Epithelial cell of proximal tubule (primary cell): ENCODE data around the gene TBATA. TPM values are rescaled to one million over a fixed set of nuclear protein-coding genes. Genes with fewer than 3 reads are reported as not detected.

ENCODE experiments used
- DNase-seq: peaks from one replicate; pipeline ENCODE4 v3.0.0-alpha.2; 2011; ENCODE audit warnings: low read depth
- H3K4me3 ChIP-seq: 2 replicates; pipeline ENCODE4 v1.5.1; 2011; ENCODE audit warnings: low read depth, mild to moderate bottlenecking, low read length
- total RNA-seq: library from RNA; depleted of rRNA; stranded (reverse); fragments of >200 nt; gene quantifications from 2 replicates; pipeline ENCODE4 v1.2.3, GENCODE V29; 2015
- TF ChIP-seq, protein P1 (sequence below): conservative IDR thresholded peaks from 2 replicates; pipeline ENCODE4 v1.5.1; 2012; ENCODE audit warnings: low read depth, mild to moderate bottlenecking, low read length

The TBATA gene
- total RNA-seq, 1 donor from 2014 or later, result not detected

- TF ChIP-seq, protein P1, sequence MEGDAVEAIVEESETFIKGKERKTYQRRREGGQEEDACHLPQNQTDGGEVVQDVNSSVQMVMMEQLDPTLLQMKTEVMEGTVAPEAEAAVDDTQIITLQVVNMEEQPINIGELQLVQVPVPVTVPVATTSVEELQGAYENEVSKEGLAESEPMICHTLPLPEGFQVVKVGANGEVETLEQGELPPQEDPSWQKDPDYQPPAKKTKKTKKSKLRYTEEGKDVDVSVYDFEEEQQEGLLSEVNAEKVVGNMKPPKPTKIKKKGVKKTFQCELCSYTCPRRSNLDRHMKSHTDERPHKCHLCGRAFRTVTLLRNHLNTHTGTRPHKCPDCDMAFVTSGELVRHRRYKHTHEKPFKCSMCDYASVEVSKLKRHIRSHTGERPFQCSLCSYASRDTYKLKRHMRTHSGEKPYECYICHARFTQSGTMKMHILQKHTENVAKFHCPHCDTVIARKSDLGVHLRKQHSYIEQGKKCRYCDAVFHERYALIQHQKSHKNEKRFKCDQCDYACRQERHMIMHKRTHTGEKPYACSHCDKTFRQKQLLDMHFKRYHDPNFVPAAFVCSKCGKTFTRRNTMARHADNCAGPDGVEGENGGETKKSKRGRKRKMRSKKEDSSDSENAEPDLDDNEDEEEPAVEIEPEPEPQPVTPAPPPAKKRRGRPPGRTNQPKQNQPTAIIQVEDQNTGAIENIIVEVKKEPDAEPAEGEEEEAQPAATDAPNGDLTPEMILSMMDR, result no peak
- DNase-seq, result peak; percentile 30
- H3K4me3 ChIP-seq, result no peak overlapping the region
These were observed 18.7 kb upstream of the TBATA start for GRCh38 chr10:70803775-70804420.

DNA sequence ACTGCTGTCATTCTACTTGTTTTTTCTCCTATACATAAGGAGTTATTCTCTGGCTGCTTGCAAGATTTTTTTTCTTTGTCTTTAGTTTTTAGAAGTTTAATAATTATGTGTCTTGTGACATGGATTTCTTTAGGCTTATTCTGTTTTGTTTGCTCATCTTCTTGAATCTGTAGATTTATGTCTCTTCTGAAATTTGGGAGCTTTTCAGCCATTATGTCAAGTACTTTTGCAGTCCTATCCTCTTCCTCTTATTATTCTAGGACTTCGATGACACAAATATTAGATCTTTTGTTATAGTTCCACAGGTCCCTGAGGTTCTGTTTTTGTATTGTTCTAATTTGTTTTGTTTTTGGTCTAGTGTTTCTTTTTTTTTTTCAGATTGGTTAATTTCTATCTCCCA, 16.7 kb upstream of the TBATA start:
- no peak overlapping the region for H3K4me3 ChIP-seq
- TF ChIP-seq, protein P1, result no peak
- DNase-seq, result no peak

GRCh38 chr10:70799124-70799523, 13.9 kb upstream of the TBATA start:
- TF ChIP-seq, protein P1, result no peak
- no peak for DNase-seq
- no peak overlapping the region for H3K4me3 ChIP-seq

DNA sequence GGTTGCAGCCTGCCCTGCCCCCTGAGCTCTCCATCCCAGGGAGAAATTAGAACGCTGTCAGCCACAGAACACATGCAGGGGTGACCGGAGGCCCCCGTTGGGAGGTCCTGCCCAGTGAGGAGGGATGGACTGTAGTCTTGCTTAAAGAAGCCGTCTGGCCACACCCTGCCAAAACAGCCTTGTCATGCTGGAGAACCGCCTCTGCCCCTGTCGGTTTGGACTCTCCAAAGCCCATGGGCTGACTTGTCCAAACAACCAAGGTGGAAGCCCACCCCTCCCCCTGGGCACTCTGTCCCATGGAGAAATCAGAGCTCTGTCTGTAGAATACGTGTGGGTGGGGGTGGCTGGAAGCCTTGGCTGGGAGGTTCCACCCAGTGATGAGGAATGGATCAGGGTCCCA, 12.7 kb upstream of the TBATA start:
- no peak for DNase-seq
- H3K4me3 ChIP-seq, result no peak overlapping the region
- TF ChIP-seq, protein P1, result no peak

- TF ChIP-seq, protein P1, result no peak
- H3K4me3 ChIP-seq, result no peak overlapping the region
- DNase-seq, result no peak
These were observed 10.4 kb upstream of the TBATA start for GRCh38 chr10:70795613-70796012.

DNA sequence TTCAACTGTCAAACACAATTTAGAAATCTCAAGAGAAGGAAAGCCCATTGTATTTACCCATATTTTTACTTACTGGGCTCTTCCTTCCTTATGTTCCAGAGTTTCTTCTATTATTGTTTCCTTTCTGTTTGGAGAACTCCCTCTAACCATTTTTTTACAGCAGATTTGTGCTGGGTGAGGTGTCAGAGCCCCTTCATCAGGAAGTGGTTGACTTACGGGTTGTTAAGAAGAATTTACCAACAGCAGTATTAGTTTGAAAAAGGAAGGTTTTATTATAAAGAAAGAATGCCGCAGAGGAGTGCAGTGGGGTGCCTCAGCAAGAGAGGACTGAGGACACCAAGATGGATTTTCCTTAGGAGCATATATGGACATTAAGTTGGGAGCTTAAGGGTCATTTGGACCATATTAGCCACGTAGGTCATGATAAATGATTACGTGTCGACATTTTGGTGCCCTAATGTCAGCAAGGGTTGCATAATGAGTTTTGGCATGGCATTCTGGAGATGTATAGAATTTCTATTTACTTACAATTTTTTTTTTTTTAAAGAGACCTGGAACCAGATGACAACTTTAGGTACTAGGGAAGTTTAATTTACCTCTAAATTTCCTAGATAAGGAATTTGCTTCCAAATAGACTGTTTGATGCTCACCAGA, 6.3 kb upstream of the TBATA start:
- DNase-seq, result no peak
- H3K4me3 ChIP-seq, result no peak overlapping the region
- TF ChIP-seq, protein P1, result no peak
